K562 (cell line): Measurements from ENCODE around the gene GABPB1. TPM values are rescaled to one million over a fixed set of nuclear protein-coding genes. Genes with fewer than 3 reads are reported as not detected.
A peak's percentile ranks its signal among the peaks of the same experiment; 100 is the strongest.

Source experiments
- ATAC-seq: fragments of 200-7000 bp; cut with Tn5 transposase; 3 replicates; pipeline ENCODE4 v1.9.1; 2020; ENCODE audit warnings: moderate library complexity
- BruUV-seq: library from RNA; stranded (reverse); fragments of 400-500 nt; replicated peaks from 2 replicates; lab custom pipeline; 2021; lab: Mats Ljungman, UMichigan
- CTCF ChIA-PET: fragments of 300-600 bp; formaldehyde crosslinking; extraction: SDS; loops from one replicate; lab custom pipeline; 2021; ENCODE audit warnings: low intra/inter-chr PET ratio; lab: Yijun Ruan, JAX
- POLR2A ChIA-PET: fragments of 300-600, 350-650 bp; sonication (Branson Sonifier 250); formaldehyde crosslinking; extraction: SDS; loops from one replicate; lab custom pipeline; 2021; ENCODE audit warnings: antibody characterized with exemption, inconsistent platforms; lab: Yijun Ruan, JAX
- DNase-seq, 4 experiments: peaks; one replicate each; pipeline versions ENCODE4 v3.0.0 to v3.0.0-alpha.2; 2011 to 2018; ENCODE audit warnings: low spot score in 3 of 4, mixed read lengths in 3 of 4; ENCODE audit errors: extremely low read depth in 1 of 4
- FAIRE-seq: peaks from 2 replicates; lab custom pipeline; 2011; peaks lifted over from hg19 to GRCh38; lab: Jason Lieb, UNC
- H2AFZ ChIP-seq: 2 replicates; pipeline ENCODE4 v1.6.0; 2011; ENCODE audit warnings: low read depth, low read length, control low read depth, inconsistent platforms
- H3K27ac ChIP-seq: fragments of 200-600 bp; 3 replicates; pipeline ENCODE4 v1.8.0; 2011; ENCODE audit warnings: low read depth, mild to moderate bottlenecking, control low read depth, inconsistent platforms, low read length, moderate library complexity, mixed read lengths; ENCODE audit errors: extremely low read depth
- H3K27me3 ChIP-seq, 2 experiments: fragments of 300-600 bp in 1 of 2; 2 replicates in 1 of 2; 3 replicates in 1 of 2; pipeline versions ENCODE4 v1.6.0 to v1.8.0; 2011; ENCODE audit warnings: inconsistent platforms in 2 of 2, low read length in 2 of 2, mild to moderate bottlenecking in 1 of 2, mixed read lengths in 1 of 2, moderate library complexity in 1 of 2; ENCODE audit not compliant: control insufficient read depth in 2 of 2, insufficient read depth in 2 of 2
- H3K36me3 ChIP-seq: fragments of 300-600 bp; 3 replicates; pipeline ENCODE4 v1.8.0; 2011; ENCODE audit warnings: mild to moderate bottlenecking, low read length, inconsistent platforms; ENCODE audit not compliant: control insufficient read depth, insufficient read depth
- H3K4me1 ChIP-seq, 2 experiments: fragments of 200-600 bp in 1 of 2; replicated peaks in 1 of 2; 2 replicates in 1 of 2; 3 replicates in 1 of 2; pipeline versions ENCODE4 v1.5.1 to v1.8.0; 2011; ENCODE audit warnings: inconsistent platforms in 2 of 2, low read length in 2 of 2, mild to moderate bottlenecking in 1 of 2, mixed read lengths in 1 of 2, moderate library complexity in 1 of 2; ENCODE audit not compliant: control insufficient read depth in 2 of 2, insufficient read depth in 2 of 2
- H3K4me2 ChIP-seq: 2 replicates; pipeline ENCODE4 v1.6.1; 2011; ENCODE audit warnings: low read length, control low read depth, inconsistent platforms, mixed read lengths; ENCODE audit not compliant: insufficient read depth
- H3K4me3 ChIP-seq: fragments of 200-600 bp; sonication (generic), shearing (Covaris generic); 2 replicates; pipeline ENCODE4 v1.5.1; 2016; ENCODE audit warnings: control low read depth, inconsistent platforms
- H3K79me2 ChIP-seq: fragments of 200-600 bp; 3 replicates; pipeline ENCODE4 v1.8.0; 2011; ENCODE audit warnings: low read length, inconsistent platforms; ENCODE audit not compliant: control insufficient read depth, insufficient read depth
- H3K9ac ChIP-seq, 2 experiments: 2 replicates each; pipeline versions ENCODE4 v1.6.0 to v1.6.1; 2011; ENCODE audit warnings: low read depth in 2 of 2, low read length in 2 of 2, control low read depth in 1 of 2, inconsistent platforms in 1 of 2, mild to moderate bottlenecking in 1 of 2, mixed read lengths in 1 of 2; ENCODE audit not compliant: insufficient read depth in 1 of 2
- H3K9me1 ChIP-seq: one replicate; pipeline ENCODE4 v1.6.0; 2011; ENCODE audit warnings: inconsistent platforms, mild to moderate bottlenecking, low read length, moderate library complexity; ENCODE audit not compliant: control insufficient read depth, insufficient read depth
- H3K9me3 ChIP-seq: replicated peaks from 2 replicates; pipeline ENCODE4 v1.5.1; 2011; ENCODE audit warnings: low read depth, low read length, inconsistent platforms; ENCODE audit not compliant: control insufficient read depth, insufficient read depth
- H4K20me1 ChIP-seq: replicated peaks from 2 replicates; pipeline ENCODE4 v1.6.1; 2011; ENCODE audit warnings: low read length, inconsistent platforms, mixed read lengths; ENCODE audit not compliant: control insufficient read depth, insufficient read depth
- DPF2 ChIP-seq: fragments of 450-650 bp; IDR thresholded peaks from 2 replicates; pipeline ENCODE4 v1.6.1; 2016
- RCOR1 ChIP-seq, 2 experiments: IDR thresholded peaks; 2 replicates each; pipeline ENCODE4 v1.6.1; 2012; ENCODE audit warnings: low read depth in 2 of 2, low read length in 2 of 2, borderline replicate concordance in 1 of 2, improper control_type of control experiment in 1 of 2
- ZFP30 ChIP-seq: fragments of 250-450 bp; sonication (Bioruptor Pico); IDR thresholded peaks from 2 replicates; pipeline ENCODE4 v1.8.0; 2022; ENCODE audit warnings: moderate library complexity, mild to moderate bottlenecking, inconsistent platforms, borderline replicate concordance
- WGBS: fragments of 100-300 bp; shearing (Covaris generic); methylation state at CpG from one replicate; pipeline ENCODE4 v1.1.6; 2016; ENCODE audit warnings: low coverage, mixed read lengths; ENCODE audit not compliant: insufficient coverage; ENCODE audit errors: missing lambda C conversion rate; 5-methylcytosine and 5-hydroxymethylcytosine counted together
- in situ Hi-C: fragments of 300-500 bp; cut with MboI; formaldehyde crosslinking; loops from 4 replicates; pipeline ENCODE4 v1.15.0; 2018; ENCODE audit warnings: inconsistent platforms, mixed read lengths
- intact Hi-C: fragments of 100-400 bp; cut with micrococcal nuclease; formaldehyde crosslinking; loops from 2 replicates; pipeline ENCODE4 v1.14.2; 2022
- polyA plus RNA-seq, 8 experiments: library from polyadenylated mRNA; depleted of rRNA in 4 of 8; stranded (reverse) in 5 of 8; unstranded in 3 of 8; fragments of >200 nt; fragmentation: Nextera tagmentation in 2 of 8; fragmentation: Illumina TruSeq in 1 of 8; extraction: Ambion mirVana in 2 of 8; extraction: Trizol in 1 of 8; gene quantifications; 2 replicates each; pipeline versions ENCODE4 v1.2.1 to v1.2.3, GENCODE V29; 2011 to 2014; ENCODE audit warnings: inconsistent platforms in 1 of 8, missing spikeins in 1 of 8
- total RNA-seq, 7 experiments: library from RNA; depleted of rRNA in 6 of 7; stranded (reverse); fragments of >200 nt in 6 of 7; fragmentation: Illumina TruSeq in 2 of 7; extraction: Trizol in 2 of 7; gene quantifications; 2 replicates each; pipeline versions ENCODE4 v1.2.1 to v1.2.3, GENCODE V29; 2011 to 2021; ENCODE audit warnings: low replicate concordance in 1 of 7
- TF ChIP-seq, protein P1 (sequence below): fragments of 450-650 bp; IDR thresholded peaks from 2 replicates; pipeline ENCODE4 v1.6.1; 2016; ENCODE audit warnings: mild to moderate bottlenecking, moderate library complexity
- TF ChIP-seq, protein P2 (sequence below), 3 experiments: fragments of 200-800 bp in 1 of 3; sonication (Bioruptor generic) in 1 of 3; sonication (generic) in 1 of 3; formaldehyde crosslinking in 1 of 3; IDR thresholded peaks; 2 replicates each; pipeline versions ENCODE4 v1.6.1 to v1.8.0; 2016 to 2022; ENCODE audit warnings: mild to moderate bottlenecking in 2 of 3, missing compliant biosample characterization in 2 of 3, missing genetic modification characterization in 2 of 3, missing genetic modification reagents in 1 of 3
- TF ChIP-seq, protein P3 (sequence below), 3 experiments: IDR thresholded peaks in 2 of 3; conservative IDR thresholded peaks in 1 of 3; 2 replicates each; pipeline ENCODE4 v1.5.1; 2011 to 2012; ENCODE audit warnings: low read length in 3 of 3, mild to moderate bottlenecking in 3 of 3, control low read depth in 2 of 3, improper control_type of control experiment in 1 of 3, inconsistent platforms in 1 of 3, low read depth in 1 of 3, mixed read lengths in 1 of 3, moderate library complexity in 1 of 3; ENCODE audit not compliant: insufficient read depth in 2 of 3

Gene GABPB1
- total and polyA plus RNA-seq, 9 of the 15 experiments (the other 6 are each of a cell fraction or from before 2014, with no cell fraction given): 11.8 to 42.3 (median 33.2) TPM

DNA sequence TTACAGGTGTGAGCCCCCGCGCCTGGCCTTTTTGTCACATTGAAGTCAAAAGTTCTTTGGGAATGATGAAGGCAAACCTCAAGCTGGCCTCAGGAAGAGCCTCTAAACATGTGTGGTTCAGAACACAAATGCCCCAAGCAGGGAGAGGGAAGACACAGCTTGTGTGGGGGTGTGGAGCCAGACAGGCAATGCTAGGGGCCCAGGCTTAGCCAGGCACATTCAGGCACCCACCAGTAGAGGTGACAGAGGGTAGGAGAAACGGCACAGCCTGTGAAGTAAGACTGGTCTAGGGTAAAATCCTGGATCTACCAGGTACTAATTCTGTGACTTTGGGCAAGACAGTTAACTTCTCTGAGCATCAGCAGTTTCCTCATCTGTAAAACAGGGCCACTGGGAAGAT is 93.0 kb downstream of the GABPB1 start:
- Histone ChIP-seq H3K27ac (peak overlapping the region; percentile 85; the same call in 2 of the 3 replicates), H3K36me3 (no peaks in the 10 kb centered on the region), H3K9ac (peak overlapping the region; percentile 11 to 69; a peak in 3 of 4 replicates), H2AFZ (peak overlapping the region; percentile 54), H3K4me3 (no peak overlapping the region), H3K4me1 (peaks cover 52 to 54% of the 10 kb centered on the region in 2 experiments), H3K4me2 (no peak overlapping the region), H3K79me2 (no peaks in the 10 kb centered on the region), H3K9me3 (no peaks in the 10 kb centered on the region), H3K27me3 (no peaks in the 10 kb centered on the region), H4K20me1 (no peaks in the 10 kb centered on the region), H3K9me1 (no peaks in the 10 kb centered on the region)
- FAIRE-seq (no peak), DNase-seq (peak; percentile 25 to 58 (median 34)), ATAC-seq (peak; percentile 60)
- no TSS peak for BruUV-seq
- WGBS: 66% methylated on average over 3 of the region's 3 CpGs
- ChIA-PET POLR2A (interaction anchor here (1.2 to 3.4 kb wide), 5 partner anchors 12 to 79 kb away, joined by 3 to 28 read pairs (median 6); no protein-coding TSS in a partner anchor), CTCF (no interaction called here)
- in situ Hi-C loops (no loop called here), intact Hi-C loops (loop anchor here (2.0 to 5.0 kb wide), 5 partner anchors 25 to 160 kb away; partner anchors contain the start of genes SLC27A2 and USP8)
- TF ChIP-seq DPF2 (no peak), RCOR1 (IDR thresholded peaks at IDR 0.05; ENCODE audit: borderline replicate concordance in 1 of 2, low read depth in 2 of 2, low read length in 2 of 2) (no peak), ZFP30 (no peak)
- TF ChIP-seq, protein P1, sequence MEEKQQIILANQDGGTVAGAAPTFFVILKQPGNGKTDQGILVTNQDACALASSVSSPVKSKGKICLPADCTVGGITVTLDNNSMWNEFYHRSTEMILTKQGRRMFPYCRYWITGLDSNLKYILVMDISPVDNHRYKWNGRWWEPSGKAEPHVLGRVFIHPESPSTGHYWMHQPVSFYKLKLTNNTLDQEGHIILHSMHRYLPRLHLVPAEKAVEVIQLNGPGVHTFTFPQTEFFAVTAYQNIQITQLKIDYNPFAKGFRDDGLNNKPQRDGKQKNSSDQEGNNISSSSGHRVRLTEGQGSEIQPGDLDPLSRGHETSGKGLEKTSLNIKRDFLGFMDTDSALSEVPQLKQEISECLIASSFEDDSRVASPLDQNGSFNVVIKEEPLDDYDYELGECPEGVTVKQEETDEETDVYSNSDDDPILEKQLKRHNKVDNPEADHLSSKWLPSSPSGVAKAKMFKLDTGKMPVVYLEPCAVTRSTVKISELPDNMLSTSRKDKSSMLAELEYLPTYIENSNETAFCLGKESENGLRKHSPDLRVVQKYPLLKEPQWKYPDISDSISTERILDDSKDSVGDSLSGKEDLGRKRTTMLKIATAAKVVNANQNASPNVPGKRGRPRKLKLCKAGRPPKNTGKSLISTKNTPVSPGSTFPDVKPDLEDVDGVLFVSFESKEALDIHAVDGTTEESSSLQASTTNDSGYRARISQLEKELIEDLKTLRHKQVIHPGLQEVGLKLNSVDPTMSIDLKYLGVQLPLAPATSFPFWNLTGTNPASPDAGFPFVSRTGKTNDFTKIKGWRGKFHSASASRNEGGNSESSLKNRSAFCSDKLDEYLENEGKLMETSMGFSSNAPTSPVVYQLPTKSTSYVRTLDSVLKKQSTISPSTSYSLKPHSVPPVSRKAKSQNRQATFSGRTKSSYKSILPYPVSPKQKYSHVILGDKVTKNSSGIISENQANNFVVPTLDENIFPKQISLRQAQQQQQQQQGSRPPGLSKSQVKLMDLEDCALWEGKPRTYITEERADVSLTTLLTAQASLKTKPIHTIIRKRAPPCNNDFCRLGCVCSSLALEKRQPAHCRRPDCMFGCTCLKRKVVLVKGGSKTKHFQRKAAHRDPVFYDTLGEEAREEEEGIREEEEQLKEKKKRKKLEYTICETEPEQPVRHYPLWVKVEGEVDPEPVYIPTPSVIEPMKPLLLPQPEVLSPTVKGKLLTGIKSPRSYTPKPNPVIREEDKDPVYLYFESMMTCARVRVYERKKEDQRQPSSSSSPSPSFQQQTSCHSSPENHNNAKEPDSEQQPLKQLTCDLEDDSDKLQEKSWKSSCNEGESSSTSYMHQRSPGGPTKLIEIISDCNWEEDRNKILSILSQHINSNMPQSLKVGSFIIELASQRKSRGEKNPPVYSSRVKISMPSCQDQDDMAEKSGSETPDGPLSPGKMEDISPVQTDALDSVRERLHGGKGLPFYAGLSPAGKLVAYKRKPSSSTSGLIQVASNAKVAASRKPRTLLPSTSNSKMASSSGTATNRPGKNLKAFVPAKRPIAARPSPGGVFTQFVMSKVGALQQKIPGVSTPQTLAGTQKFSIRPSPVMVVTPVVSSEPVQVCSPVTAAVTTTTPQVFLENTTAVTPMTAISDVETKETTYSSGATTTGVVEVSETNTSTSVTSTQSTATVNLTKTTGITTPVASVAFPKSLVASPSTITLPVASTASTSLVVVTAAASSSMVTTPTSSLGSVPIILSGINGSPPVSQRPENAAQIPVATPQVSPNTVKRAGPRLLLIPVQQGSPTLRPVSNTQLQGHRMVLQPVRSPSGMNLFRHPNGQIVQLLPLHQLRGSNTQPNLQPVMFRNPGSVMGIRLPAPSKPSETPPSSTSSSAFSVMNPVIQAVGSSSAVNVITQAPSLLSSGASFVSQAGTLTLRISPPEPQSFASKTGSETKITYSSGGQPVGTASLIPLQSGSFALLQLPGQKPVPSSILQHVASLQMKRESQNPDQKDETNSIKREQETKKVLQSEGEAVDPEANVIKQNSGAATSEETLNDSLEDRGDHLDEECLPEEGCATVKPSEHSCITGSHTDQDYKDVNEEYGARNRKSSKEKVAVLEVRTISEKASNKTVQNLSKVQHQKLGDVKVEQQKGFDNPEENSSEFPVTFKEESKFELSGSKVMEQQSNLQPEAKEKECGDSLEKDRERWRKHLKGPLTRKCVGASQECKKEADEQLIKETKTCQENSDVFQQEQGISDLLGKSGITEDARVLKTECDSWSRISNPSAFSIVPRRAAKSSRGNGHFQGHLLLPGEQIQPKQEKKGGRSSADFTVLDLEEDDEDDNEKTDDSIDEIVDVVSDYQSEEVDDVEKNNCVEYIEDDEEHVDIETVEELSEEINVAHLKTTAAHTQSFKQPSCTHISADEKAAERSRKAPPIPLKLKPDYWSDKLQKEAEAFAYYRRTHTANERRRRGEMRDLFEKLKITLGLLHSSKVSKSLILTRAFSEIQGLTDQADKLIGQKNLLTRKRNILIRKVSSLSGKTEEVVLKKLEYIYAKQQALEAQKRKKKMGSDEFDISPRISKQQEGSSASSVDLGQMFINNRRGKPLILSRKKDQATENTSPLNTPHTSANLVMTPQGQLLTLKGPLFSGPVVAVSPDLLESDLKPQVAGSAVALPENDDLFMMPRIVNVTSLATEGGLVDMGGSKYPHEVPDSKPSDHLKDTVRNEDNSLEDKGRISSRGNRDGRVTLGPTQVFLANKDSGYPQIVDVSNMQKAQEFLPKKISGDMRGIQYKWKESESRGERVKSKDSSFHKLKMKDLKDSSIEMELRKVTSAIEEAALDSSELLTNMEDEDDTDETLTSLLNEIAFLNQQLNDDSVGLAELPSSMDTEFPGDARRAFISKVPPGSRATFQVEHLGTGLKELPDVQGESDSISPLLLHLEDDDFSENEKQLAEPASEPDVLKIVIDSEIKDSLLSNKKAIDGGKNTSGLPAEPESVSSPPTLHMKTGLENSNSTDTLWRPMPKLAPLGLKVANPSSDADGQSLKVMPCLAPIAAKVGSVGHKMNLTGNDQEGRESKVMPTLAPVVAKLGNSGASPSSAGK: peak; percentile 43; the same call in 1 of the 2 replicates
- TF ChIP-seq, protein P2, sequence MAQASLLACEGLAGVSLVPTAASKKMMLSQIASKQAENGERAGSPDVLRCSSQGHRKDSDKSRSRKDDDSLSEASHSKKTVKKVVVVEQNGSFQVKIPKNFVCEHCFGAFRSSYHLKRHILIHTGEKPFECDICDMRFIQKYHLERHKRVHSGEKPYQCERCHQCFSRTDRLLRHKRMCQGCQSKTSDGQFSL (CRISPR knock-in tag; IDR thresholded peaks at IDR 0.05): peak; percentile 81
- TF ChIP-seq, protein P2 (tag; IDR thresholded peaks at IDR 0.05): no peak
- TF ChIP-seq, protein P3, sequence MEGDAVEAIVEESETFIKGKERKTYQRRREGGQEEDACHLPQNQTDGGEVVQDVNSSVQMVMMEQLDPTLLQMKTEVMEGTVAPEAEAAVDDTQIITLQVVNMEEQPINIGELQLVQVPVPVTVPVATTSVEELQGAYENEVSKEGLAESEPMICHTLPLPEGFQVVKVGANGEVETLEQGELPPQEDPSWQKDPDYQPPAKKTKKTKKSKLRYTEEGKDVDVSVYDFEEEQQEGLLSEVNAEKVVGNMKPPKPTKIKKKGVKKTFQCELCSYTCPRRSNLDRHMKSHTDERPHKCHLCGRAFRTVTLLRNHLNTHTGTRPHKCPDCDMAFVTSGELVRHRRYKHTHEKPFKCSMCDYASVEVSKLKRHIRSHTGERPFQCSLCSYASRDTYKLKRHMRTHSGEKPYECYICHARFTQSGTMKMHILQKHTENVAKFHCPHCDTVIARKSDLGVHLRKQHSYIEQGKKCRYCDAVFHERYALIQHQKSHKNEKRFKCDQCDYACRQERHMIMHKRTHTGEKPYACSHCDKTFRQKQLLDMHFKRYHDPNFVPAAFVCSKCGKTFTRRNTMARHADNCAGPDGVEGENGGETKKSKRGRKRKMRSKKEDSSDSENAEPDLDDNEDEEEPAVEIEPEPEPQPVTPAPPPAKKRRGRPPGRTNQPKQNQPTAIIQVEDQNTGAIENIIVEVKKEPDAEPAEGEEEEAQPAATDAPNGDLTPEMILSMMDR (IDR thresholded peaks at IDR 0.05 in 2 of 3, conservative IDR thresholded peaks at IDR 0.05 in 1 of 3; ENCODE audit: insufficient read depth in 2 of 3, low read depth in 1 of 3, low read length in 3 of 3): peak; percentile 31 to 42 (median 40); a peak in 4 of 6 replicates
